Endothelial cell of umbilical vein (primary cell): Measurements from ENCODE around the gene ANP32A.

ENCODE experiments used
- POLR2A ChIP-seq: IDR thresholded peaks from 2 replicates; pipeline ENCODE4 v1.6.1; 2012; ENCODE audit warnings: low read depth, mild to moderate bottlenecking, control low read depth, low read length
- POLR2AphosphoS5 ChIP-seq: IDR thresholded peaks from 2 replicates; pipeline ENCODE4 v1.6.1; 2012; ENCODE audit warnings: low read depth, mild to moderate bottlenecking, control low read depth, low read length, moderate library complexity; ENCODE audit not compliant: insufficient read depth
- TF ChIP-seq, protein P1 (sequence below), 2 donors: IDR thresholded peaks; 1 replicate in 1 of 2; 2 replicates in 1 of 2; pipeline ENCODE4 v1.5.1; 2011; ENCODE audit warnings: low read length in 2 of 2, mild to moderate bottlenecking in 2 of 2, moderate library complexity in 2 of 2, control low read depth in 1 of 2, inconsistent platforms in 1 of 2, low read depth in 1 of 2; ENCODE audit not compliant: insufficient read depth in 1 of 2; ENCODE audit errors: extremely low read depth in 1 of 2

DNA sequence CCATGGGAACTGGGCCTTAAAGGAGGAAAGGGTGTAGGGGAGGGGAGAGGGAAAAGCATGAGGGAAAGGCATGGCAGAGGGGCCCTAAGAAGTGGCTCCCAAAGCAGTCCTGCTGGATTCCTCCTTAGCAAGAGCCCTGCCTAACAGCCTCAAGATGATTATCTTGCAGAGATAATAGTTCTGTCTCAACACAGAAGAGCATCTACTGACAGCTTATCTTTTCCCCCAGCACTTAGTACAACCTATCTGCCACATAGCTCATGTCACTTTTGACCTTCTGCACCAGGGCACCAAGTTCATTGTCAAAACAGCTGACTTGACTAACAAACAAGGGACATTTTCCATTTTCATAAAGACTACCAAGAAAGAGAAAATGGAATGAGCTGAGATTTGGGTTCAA is 86.3 kb downstream of the ANP32A start:
- TF ChIP-seq, protein P1, sequence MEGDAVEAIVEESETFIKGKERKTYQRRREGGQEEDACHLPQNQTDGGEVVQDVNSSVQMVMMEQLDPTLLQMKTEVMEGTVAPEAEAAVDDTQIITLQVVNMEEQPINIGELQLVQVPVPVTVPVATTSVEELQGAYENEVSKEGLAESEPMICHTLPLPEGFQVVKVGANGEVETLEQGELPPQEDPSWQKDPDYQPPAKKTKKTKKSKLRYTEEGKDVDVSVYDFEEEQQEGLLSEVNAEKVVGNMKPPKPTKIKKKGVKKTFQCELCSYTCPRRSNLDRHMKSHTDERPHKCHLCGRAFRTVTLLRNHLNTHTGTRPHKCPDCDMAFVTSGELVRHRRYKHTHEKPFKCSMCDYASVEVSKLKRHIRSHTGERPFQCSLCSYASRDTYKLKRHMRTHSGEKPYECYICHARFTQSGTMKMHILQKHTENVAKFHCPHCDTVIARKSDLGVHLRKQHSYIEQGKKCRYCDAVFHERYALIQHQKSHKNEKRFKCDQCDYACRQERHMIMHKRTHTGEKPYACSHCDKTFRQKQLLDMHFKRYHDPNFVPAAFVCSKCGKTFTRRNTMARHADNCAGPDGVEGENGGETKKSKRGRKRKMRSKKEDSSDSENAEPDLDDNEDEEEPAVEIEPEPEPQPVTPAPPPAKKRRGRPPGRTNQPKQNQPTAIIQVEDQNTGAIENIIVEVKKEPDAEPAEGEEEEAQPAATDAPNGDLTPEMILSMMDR (IDR thresholded peaks at IDR 0.05; ENCODE audit: extremely low read depth in 1 of 2, insufficient read depth in 1 of 2, low read depth in 1 of 2, low read length in 2 of 2): no peak
- no peak for TF ChIP-seq POLR2AphosphoS5
- no peak for TF ChIP-seq POLR2A
